ENCODE results near the gene PPP2R2B. TPM values are rescaled to one million over a fixed set of nuclear protein-coding genes. Genes with fewer than 3 reads are reported as not detected.
A peak's percentile ranks its signal among the peaks of the same experiment; 100 is the strongest.

PPP2R2B gene
- total RNA-seq, 1 experiment from 2014 or later = not detected

DNA sequence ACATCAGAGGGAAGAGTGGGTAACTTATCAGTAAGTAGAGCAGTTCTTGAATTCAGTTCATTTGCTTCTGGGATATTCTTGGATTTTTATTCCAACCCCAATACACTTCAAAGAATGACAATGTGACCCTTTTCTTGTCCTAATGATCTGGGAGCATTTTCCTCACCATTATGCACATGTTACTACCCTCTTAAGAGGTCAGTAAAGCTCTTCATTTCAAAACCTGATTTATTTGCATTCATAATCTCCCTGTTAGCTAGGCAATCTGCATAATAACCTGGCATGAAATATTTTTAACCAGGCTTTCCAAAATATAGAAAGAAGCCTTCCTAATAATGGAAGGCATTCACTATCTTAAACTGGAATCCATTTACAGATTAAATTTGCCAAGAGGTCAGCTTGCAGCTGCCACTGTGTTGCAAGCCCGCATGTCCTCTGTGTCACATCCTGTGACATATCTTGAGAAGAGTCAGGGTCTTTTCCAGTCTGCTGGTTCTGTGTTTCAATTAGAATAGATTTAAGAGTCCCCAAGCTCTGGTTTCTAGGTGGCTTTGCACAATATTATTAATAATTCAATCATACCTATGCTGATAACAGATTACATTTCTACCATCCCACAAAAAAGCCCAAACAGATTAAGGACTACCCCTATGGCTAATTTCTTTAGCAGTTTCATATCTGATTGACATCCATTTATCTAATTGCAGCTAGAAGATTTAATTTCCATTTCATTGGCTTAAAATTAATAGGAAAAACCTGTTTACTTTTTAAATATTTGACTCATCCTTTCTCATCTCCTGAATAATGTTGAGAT, 30.9 kb upstream of the PPP2R2B start:
- no peaks in the 10 kb centered on the region for H3K79me2 ChIP-seq (ENCODE audit: low read length)
- no peaks in the 10 kb centered on the region for H3K36me3 ChIP-seq (ENCODE audit: low read depth, low read length)
- H3K27me3 ChIP-seq (ENCODE audit: low read length) = 0 out of 2 replicates have a peak, but pooled peaks cover 5% of the 10 kb centered on the region
- DNase-seq (no peak), ATAC-seq (no peak)
- H3F3A ChIP-seq (ENCODE audit: low read length, unreplicated experiment) = no peaks in the 10 kb centered on the region
- no peak overlapping the region for H3K4me2 ChIP-seq (ENCODE audit: low read length)
- H3K9me3 ChIP-seq (ENCODE audit: low read length) = no peaks in the 10 kb centered on the region
- H3K4me3 ChIP-seq (ENCODE audit: low read length) = no peak overlapping the region
- no peaks in the 10 kb centered on the region for H3K9me2 ChIP-seq (replicated peaks; ENCODE audit: low read length)
- intact Hi-C loops (cut with micrococcal nuclease) = no loop called here
- TF ChIP-seq EZH2phosphoT487 (IDR thresholded peaks at IDR 0.05; ENCODE audit: borderline replicate concordance, low read length) = no peak
- TF ChIP-seq, protein P1, sequence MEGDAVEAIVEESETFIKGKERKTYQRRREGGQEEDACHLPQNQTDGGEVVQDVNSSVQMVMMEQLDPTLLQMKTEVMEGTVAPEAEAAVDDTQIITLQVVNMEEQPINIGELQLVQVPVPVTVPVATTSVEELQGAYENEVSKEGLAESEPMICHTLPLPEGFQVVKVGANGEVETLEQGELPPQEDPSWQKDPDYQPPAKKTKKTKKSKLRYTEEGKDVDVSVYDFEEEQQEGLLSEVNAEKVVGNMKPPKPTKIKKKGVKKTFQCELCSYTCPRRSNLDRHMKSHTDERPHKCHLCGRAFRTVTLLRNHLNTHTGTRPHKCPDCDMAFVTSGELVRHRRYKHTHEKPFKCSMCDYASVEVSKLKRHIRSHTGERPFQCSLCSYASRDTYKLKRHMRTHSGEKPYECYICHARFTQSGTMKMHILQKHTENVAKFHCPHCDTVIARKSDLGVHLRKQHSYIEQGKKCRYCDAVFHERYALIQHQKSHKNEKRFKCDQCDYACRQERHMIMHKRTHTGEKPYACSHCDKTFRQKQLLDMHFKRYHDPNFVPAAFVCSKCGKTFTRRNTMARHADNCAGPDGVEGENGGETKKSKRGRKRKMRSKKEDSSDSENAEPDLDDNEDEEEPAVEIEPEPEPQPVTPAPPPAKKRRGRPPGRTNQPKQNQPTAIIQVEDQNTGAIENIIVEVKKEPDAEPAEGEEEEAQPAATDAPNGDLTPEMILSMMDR (conservative IDR thresholded peaks at IDR 0.05; ENCODE audit: low read depth, low read length) = no peak
- POLR2A ChIA-PET (ENCODE audit: unreplicated experiment) = no interaction called here
- no TSS peak for BruUV-seq (replicated peaks)
- no peak overlapping the region for H3K27ac ChIP-seq (ENCODE audit: low read length)
- H4K20me1 ChIP-seq (ENCODE audit: low read length) = no peaks in the 10 kb centered on the region
- H2AFZ ChIP-seq (ENCODE audit: low read length) = no peak overlapping the region
- H3K4me1 ChIP-seq (ENCODE audit: insufficient read depth, low read length) = no peaks in the 10 kb centered on the region
- CTCF ChIA-PET = no interaction called here
- H3K9ac ChIP-seq (ENCODE audit: low read length) = no peak overlapping the region

DNA sequence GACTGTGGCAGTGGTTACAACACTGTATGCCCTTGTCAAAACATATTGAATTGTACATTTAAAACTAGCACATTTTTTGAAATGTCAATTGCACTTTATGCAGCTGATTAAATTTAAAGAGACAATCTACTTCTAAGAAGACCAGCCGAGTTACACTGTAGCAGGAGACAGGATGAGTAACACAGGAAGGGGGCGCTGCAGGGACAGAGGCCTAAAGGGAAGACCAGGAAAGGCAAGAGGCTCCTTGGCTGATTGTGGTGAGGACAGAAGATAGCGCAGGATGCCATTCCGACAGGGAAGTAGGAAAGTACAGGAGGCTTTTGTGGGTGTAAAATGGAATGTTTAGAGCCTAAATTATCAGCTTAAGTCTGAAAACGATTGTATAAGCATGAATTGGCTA, 28.2 kb upstream of the PPP2R2B start:
- Histone ChIP-seq H3K4me3 (ENCODE audit: low read length) (no peak overlapping the region), H3K27me3 (ENCODE audit: low read length) (no peaks in the 10 kb centered on the region), H3K79me2 (ENCODE audit: low read length) (no peaks in the 10 kb centered on the region), H3K4me2 (ENCODE audit: low read length) (no peak overlapping the region), H3F3A (ENCODE audit: low read length, unreplicated experiment) (no peaks in the 10 kb centered on the region), H2AFZ (ENCODE audit: low read length) (no peak overlapping the region), H3K9me3 (ENCODE audit: low read length) (no peaks in the 10 kb centered on the region), H3K36me3 (ENCODE audit: low read depth, low read length) (no peaks in the 10 kb centered on the region), H3K9ac (ENCODE audit: low read length) (no peak overlapping the region), H3K27ac (ENCODE audit: low read length) (no peak overlapping the region), H4K20me1 (ENCODE audit: low read length) (no peaks in the 10 kb centered on the region), H3K4me1 (ENCODE audit: insufficient read depth, low read length) (no peaks in the 10 kb centered on the region), H3K9me2 (replicated peaks; ENCODE audit: low read length) (no peaks in the 10 kb centered on the region)
- DNase-seq (no peak), ATAC-seq (no peak)
- intact Hi-C loops (cut with micrococcal nuclease) = no loop called here
- TF ChIP-seq, protein P1 (conservative IDR thresholded peaks at IDR 0.05; ENCODE audit: low read depth, low read length) = peak; percentile 36; the same call in 1 of the 2 replicates
- TF ChIP-seq EZH2phosphoT487 (IDR thresholded peaks at IDR 0.05; ENCODE audit: borderline replicate concordance, low read length) (no peak), EZH2 (IDR thresholded peaks at IDR 0.05; ENCODE audit: low read length, unreplicated experiment) (no peak)
- POLR2A ChIA-PET (ENCODE audit: unreplicated experiment) = no interaction called here
- CTCF ChIA-PET = no interaction called here
- BruUV-seq (replicated peaks) = no TSS peak

DNA sequence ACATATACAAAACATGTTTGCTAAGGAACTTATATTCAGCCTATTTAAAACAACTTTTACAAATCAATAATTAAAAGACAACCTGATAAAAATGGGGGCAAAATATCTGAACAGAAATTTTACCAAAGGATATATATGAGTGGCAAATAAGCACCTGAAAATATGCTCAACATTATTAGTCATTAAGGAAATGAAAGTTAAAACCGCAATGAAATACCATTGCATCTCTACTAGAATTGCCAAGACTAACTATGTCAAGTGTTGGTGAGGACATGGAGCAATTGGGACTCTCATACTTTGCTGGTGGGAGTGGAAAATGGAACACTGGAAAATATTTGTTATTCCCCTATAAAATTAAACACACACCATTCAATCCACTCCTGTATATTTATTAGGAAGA, 26.3 kb upstream of the PPP2R2B start:
- no peaks in the 10 kb centered on the region for H3K4me1 ChIP-seq (ENCODE audit: insufficient read depth, low read length)
- no peaks in the 10 kb centered on the region for H3K79me2 ChIP-seq (ENCODE audit: low read length)
- ChIA-PET POLR2A (ENCODE audit: unreplicated experiment) (no interaction called here), CTCF (no interaction called here)
- H3K27ac ChIP-seq (ENCODE audit: low read length) = no peak overlapping the region
- H2AFZ ChIP-seq (ENCODE audit: low read length) = no peak overlapping the region
- no peaks in the 10 kb centered on the region for H3K36me3 ChIP-seq (ENCODE audit: low read depth, low read length)
- H4K20me1 ChIP-seq (ENCODE audit: low read length) = no peaks in the 10 kb centered on the region
- H3K9me2 ChIP-seq (replicated peaks; ENCODE audit: low read length) = no peaks in the 10 kb centered on the region
- ATAC-seq (no peak), DNase-seq (no peak)
- H3K4me3 ChIP-seq (ENCODE audit: low read length) = no peak overlapping the region
- no peaks in the 10 kb centered on the region for H3F3A ChIP-seq (ENCODE audit: low read length, unreplicated experiment)
- no TSS peak for BruUV-seq (replicated peaks)
- no peak overlapping the region for H3K9ac ChIP-seq (ENCODE audit: low read length)
- H3K27me3 ChIP-seq (ENCODE audit: low read length) = no peaks in the 10 kb centered on the region
- intact Hi-C loops (cut with micrococcal nuclease) = no loop called here
- no peaks in the 10 kb centered on the region for H3K9me3 ChIP-seq (ENCODE audit: low read length)
- TF ChIP-seq EZH2 (IDR thresholded peaks at IDR 0.05; ENCODE audit: low read length, unreplicated experiment) (no peak), EZH2phosphoT487 (IDR thresholded peaks at IDR 0.05; ENCODE audit: borderline replicate concordance, low read length) (no peak)
- TF ChIP-seq, protein P1 (conservative IDR thresholded peaks at IDR 0.05; ENCODE audit: low read depth, low read length) = no peak
- H3K4me2 ChIP-seq (ENCODE audit: low read length) = no peak overlapping the region

Data from PC-3 (cell line).